ENCODE measurements around the gene GREM1. TPM values are rescaled to one million over a fixed set of nuclear protein-coding genes. Genes with fewer than 3 reads are reported as not detected.

Gene GREM1
- total RNA-seq, 1 donor from 2014 or later, result 3.4 TPM

GRCh38 chr15:32730677-32731654 is 13.2 kb downstream of the GREM1 start:
- no peak for DNase-seq

- DNase-seq, result no peak
Observed at GRCh38 chr15:32732574-32733157, 14.9 kb downstream of the GREM1 start.

GRCh38 chr15:32733281-32733680 is 15.5 kb downstream of the GREM1 start:
- DNase-seq, result no peak

GRCh38 chr15:32735989-32736700 is 18.3 kb downstream of the GREM1 start:
- DNase-seq, result no peak

- no peak for DNase-seq
Observed at GRCh38 chr15:32736701-32737061, 18.9 kb downstream of the GREM1 start.

- no peak for DNase-seq
Observed at GRCh38 chr15:32737304-32737703, 19.5 kb downstream of the GREM1 start.

GRCh38 chr15:32738666-32739065 is 20.9 kb downstream of the GREM1 start:
- no peak for DNase-seq

- DNase-seq, result no peak
Observed at GRCh38 chr15:32739522-32740063, 21.8 kb downstream of the GREM1 start.

- DNase-seq, result no peak
Observed at GRCh38 chr15:32743411-32744140, 25.8 kb downstream of the GREM1 start.

GRCh38 chr15:32746116-32746857 is 28.5 kb downstream of the GREM1 start:
- no peak for DNase-seq

GRCh38 chr15:32747921-32748342 is 30.1 kb downstream of the GREM1 start:
- no peak for DNase-seq

GRCh38 chr15:32750979-32751378 is 33.2 kb downstream of the GREM1 start:
- no peak for DNase-seq

GRCh38 chr15:32757426-32757825 is 39.6 kb downstream of the GREM1 start:
- no peak for DNase-seq

- no peak for DNase-seq
Observed at GRCh38 chr15:32763295-32763694, 45.5 kb downstream of the GREM1 start.

- no peak for DNase-seq
Observed at GRCh38 chr15:32765236-32765635, 47.4 kb downstream of the GREM1 start.

- DNase-seq, result no peak
Observed at GRCh38 chr15:32766101-32766500, 48.3 kb downstream of the GREM1 start.

GRCh38 chr15:32767236-32767635 is 49.4 kb downstream of the GREM1 start:
- DNase-seq, result no peak

GRCh38 chr15:32774022-32774421 is 56.2 kb downstream of the GREM1 start:
- no peak for DNase-seq

GRCh38 chr15:32775103-32775502 is 57.3 kb downstream of the GREM1 start:
- no peak for DNase-seq

- no peak for DNase-seq
Observed at GRCh38 chr15:32778391-32779176, 60.8 kb downstream of the GREM1 start.

- DNase-seq, result no peak
Observed at GRCh38 chr15:32781781-32782180, 64.0 kb downstream of the GREM1 start.
